T-cell (primary cell): ENCODE data around the gene SPTBN1. TPM values are rescaled to one million over a fixed set of nuclear protein-coding genes. Genes with fewer than 3 reads are reported as not detected.

Experiments
- ATAC-seq, 4 experiments: fragments of 200-7000 bp in 3 of 4; fragments of 150-1000 bp in 1 of 4; cut with Tn5 transposase; replicated peaks in 1 of 4; 1 replicate in 3 of 4; 2 replicates in 1 of 4; pipeline ENCODE4 v1.10.0; 2021; ENCODE audit warnings: moderate library complexity in 3 of 4, mild to moderate bottlenecking in 2 of 4, moderate number of reproducible peaks in 1 of 4
- CTCF ChIA-PET, 2 donors: fragments of 300-600 bp; sonication (Branson Sonifier 250); formaldehyde crosslinking; loops; one replicate each; lab custom pipeline; 2022; ENCODE audit warnings: antibody characterized with exemption in 2 of 2; lab: Charles Lee
- POLR2A ChIA-PET, 2 donors: fragments of 300-600 bp; sonication (Branson Sonifier 250); formaldehyde crosslinking; loops; one replicate each; lab custom pipeline; 2022; ENCODE audit warnings: antibody characterized with exemption in 2 of 2; lab: Charles Lee
- DNase-seq, 35 experiments: peaks; one replicate each; pipeline versions ENCODE4 v3.0.0 to v3.0.0-alpha.2; 2013 to 2023
- H3K27ac ChIP-seq: one replicate; pipeline ENCODE4 v1.5.1; 2013; ENCODE audit warnings: low read length
- H3K27me3 ChIP-seq, 2 experiments: replicated peaks in 1 of 2; 1 replicate in 1 of 2; 2 replicates in 1 of 2; pipeline versions ENCODE4 v1.6.1 to v1.7.0; 2013; ENCODE audit warnings: low read length in 1 of 2, mixed read lengths in 1 of 2; ENCODE audit not compliant: control insufficient read depth in 2 of 2, insufficient read depth in 2 of 2; ENCODE audit errors: extremely low read depth in 1 of 2
- H3K36me3 ChIP-seq, 2 donors: 1 replicate in 1 of 2; 2 replicates in 1 of 2; pipeline versions ENCODE4 v1.6.1 to v1.7.0; 2013; ENCODE audit warnings: low read length in 1 of 2; ENCODE audit not compliant: control insufficient read depth in 2 of 2, insufficient read depth in 1 of 2; ENCODE audit errors: extremely low read depth in 1 of 2
- H3K4me1 ChIP-seq, 2 experiments: 1 replicate in 1 of 2; 2 replicates in 1 of 2; pipeline versions ENCODE4 v1.6.1 to v1.7.0; 2013; ENCODE audit warnings: low read length in 2 of 2, mixed read lengths in 1 of 2; ENCODE audit not compliant: insufficient read depth in 2 of 2, control insufficient read depth in 1 of 2; ENCODE audit errors: extremely low read depth in 1 of 2
- H3K4me3 ChIP-seq, 2 donors: 1 replicate in 1 of 2; 2 replicates in 1 of 2; pipeline versions ENCODE4 v1.5.1 to v1.7.0; 2013; ENCODE audit warnings: mild to moderate bottlenecking in 2 of 2, low read length in 1 of 2, moderate library complexity in 1 of 2; ENCODE audit not compliant: control insufficient read depth in 1 of 2; ENCODE audit errors: extremely low read depth in 1 of 2
- H3K9me3 ChIP-seq: 2 replicates; pipeline ENCODE4 v1.7.0; 2013
- H3K27ac Mint-ChIP-seq, 2 donors: one replicate each; pipeline ENCODE4 v1.8.0; 2020 to 2021; ENCODE audit warnings: mild to moderate bottlenecking in 2 of 2, mixed read lengths in 2 of 2
- H3K27me3 Mint-ChIP-seq, 2 donors: one replicate each; pipeline ENCODE4 v1.8.0; 2021 to 2022; ENCODE audit warnings: mixed read lengths in 2 of 2
- H3K36me3 Mint-ChIP-seq: one replicate; pipeline ENCODE4 v1.8.0; 2021; ENCODE audit warnings: mixed read lengths
- H3K4me1 Mint-ChIP-seq, 3 donors: one replicate each; pipeline ENCODE4 v1.8.0; 2020 to 2022; ENCODE audit warnings: mixed read lengths in 3 of 3, mild to moderate bottlenecking in 1 of 3
- H3K4me3 Mint-ChIP-seq, 3 donors: one replicate each; pipeline ENCODE4 v1.8.0; 2020 to 2022; ENCODE audit warnings: mild to moderate bottlenecking in 3 of 3, mixed read lengths in 3 of 3, moderate library complexity in 3 of 3
- H3K9me3 Mint-ChIP-seq, 3 donors: one replicate each; pipeline ENCODE4 v1.8.0; 2020 to 2022; ENCODE audit warnings: mixed read lengths in 3 of 3
- WGBS: methylation state at CpG from one replicate; pipeline ENCODE4 v1.1.5; 2013; ENCODE audit warnings: missing lambda C conversion rate; ENCODE audit not compliant: insufficient coverage; 5-methylcytosine and 5-hydroxymethylcytosine counted together
- total RNA-seq, 35 experiments: library from RNA in 6 of 35; stranded (reverse) in 6 of 35; fragments of 120-200 nt in 1 of 35; gene quantifications; one replicate each; pipeline versions ENCODE4 v1.2.1 to v1.2.4 and lab custom pipeline; 2013 to 2026

Gene SPTBN1
- total RNA-seq, 5 donors from 2014 or later (not counting 1 experiment from before 2014, with no cell fraction given): 129 to 222 (median 139) TPM

DNA sequence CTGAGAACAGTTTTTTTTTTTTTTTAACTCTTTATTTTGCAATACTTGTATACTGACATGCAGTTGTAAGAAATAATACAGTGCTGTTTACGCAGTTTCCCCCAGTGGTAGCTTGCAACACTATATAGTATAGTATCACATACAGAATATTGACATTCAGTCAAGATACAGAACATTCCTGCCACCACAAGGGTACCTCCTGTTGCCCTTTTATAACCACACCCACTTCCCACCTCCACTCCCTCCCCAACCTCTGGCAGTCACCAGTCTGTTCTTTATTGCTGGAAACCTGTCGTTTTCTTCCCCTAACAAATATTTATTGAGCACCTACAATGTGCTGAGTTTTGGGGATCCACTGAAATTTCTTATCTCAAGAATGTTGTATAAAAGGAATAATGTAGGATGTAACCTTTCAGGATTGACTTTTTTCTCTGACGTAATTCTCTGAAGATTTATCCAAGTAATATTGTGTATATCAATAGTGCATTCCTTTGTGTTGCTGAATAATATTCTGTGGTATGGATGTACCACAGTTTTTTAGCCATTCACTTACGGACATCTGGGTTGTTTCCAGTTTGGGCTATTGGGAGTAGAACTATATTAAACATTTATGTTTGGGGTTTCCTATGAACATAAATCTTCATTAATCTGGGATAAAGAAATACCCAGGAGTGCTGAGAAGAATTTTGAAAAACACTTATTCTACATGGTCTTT, 215.9 kb downstream of the SPTBN1 start:
- WGBS: 100% methylated on average over 1 of the region's 4 CpGs
- Mint-ChIP-seq H3K27ac (no peak overlapping the region), H3K4me1 (peaks cover 18 to 22% (median 18%) of the 10 kb centered on the region in 3 donors), H3K36me3 (peaks cover 30% of the 10 kb centered on the region), H3K4me3 (no peak overlapping the region), H3K27me3 (no peaks in the 10 kb centered on the region), H3K9me3 (no peaks in the 10 kb centered on the region)
- Histone ChIP-seq H3K9me3 (no peaks in the 10 kb centered on the region), H3K4me3 (no peak overlapping the region), H3K4me1 (peaks cover 3 to 9% of the 10 kb centered on the region in 2 experiments), H3K27me3 (peaks cover 0 to 9% of the 10 kb centered on the region in 2 experiments), H3K27ac (no peak overlapping the region), H3K36me3 (peaks cover 0 to 39% of the 10 kb centered on the region in 2 donors)
- no peak for ATAC-seq
- POLR2A ChIA-PET: no interaction called here
- CTCF ChIA-PET: interaction anchor here (0.7 to 1.8 kb wide), 3 partner anchors 33 to 391 kb away, joined by 5 to 6 read pairs (median 5); no protein-coding TSS in a partner anchor
- DNase-seq: no peak

- no peaks in the 10 kb centered on the region for H3K9me3 ChIP-seq
- H3K27ac ChIP-seq: no peak overlapping the region
- H3K4me3 Mint-ChIP-seq: peak overlapping the region in 1 of 3 donors; percentile 22
- H3K27me3 ChIP-seq: peaks cover 0 to 9% of the 10 kb centered on the region in 2 experiments
- no peak overlapping the region for H3K4me3 ChIP-seq
- ChIA-PET CTCF (interaction anchor here (0.7 to 1.8 kb wide), 4 partner anchors 11 to 561 kb away, joined by 3 to 6 read pairs (median 4); no protein-coding TSS in a partner anchor), POLR2A (interaction anchor here in 1 of 2 donors (0.6 kb wide), 2 partner anchors 109 to 176 kb away, joined by 3 to 12 read pairs; no protein-coding TSS in a partner anchor)
- H3K4me1 Mint-ChIP-seq: peaks cover 18 to 22% (median 18%) of the 10 kb centered on the region in 3 donors
- H3K9me3 Mint-ChIP-seq: no peaks in the 10 kb centered on the region
- peaks cover 23% of the 10 kb centered on the region for H3K36me3 Mint-ChIP-seq
- H3K27ac Mint-ChIP-seq: no peak overlapping the region
- H3K4me1 ChIP-seq: peaks cover 3 to 9% of the 10 kb centered on the region in 2 experiments
- ATAC-seq (no peak), DNase-seq (no peak)
- H3K36me3 ChIP-seq: peaks cover 0 to 31% of the 10 kb centered on the region in 2 donors
- no CpG with 5 or more reads among the region's 12 CpGs for WGBS
- H3K27me3 Mint-ChIP-seq: no peaks in the 10 kb centered on the region
Observed at GRCh38 chr2:54672590-54673456, 216.7 kb downstream of the SPTBN1 start.

- Mint-ChIP-seq H3K27ac (no peak overlapping the region), H3K4me3 (peak overlapping the region in 1 of 3 donors; percentile 22), H3K9me3 (no peaks in the 10 kb centered on the region), H3K36me3 (peaks cover 18% of the 10 kb centered on the region), H3K27me3 (no peaks in the 10 kb centered on the region), H3K4me1 (peaks cover 18 to 22% (median 18%) of the 10 kb centered on the region in 3 donors)
- H3K4me3 ChIP-seq: no peak overlapping the region
- ChIA-PET CTCF (interaction anchor here in 1 of 2 donors (0.9 to 1.8 kb wide), 2 partner anchors 10 to 31 kb away, joined by 3 to 5 read pairs; no protein-coding TSS in a partner anchor), POLR2A (interaction anchor here in 1 of 2 donors (0.6 kb wide), 1 partner anchor 175 kb away, joined by 3 read pairs; no protein-coding TSS in a partner anchor)
- H3K27me3 ChIP-seq: peaks cover 0 to 9% of the 10 kb centered on the region in 2 experiments
- DNase-seq (peak in 27 of 35 experiments; percentile 8 to 45 (median 17)), ATAC-seq (peak; percentile 62 to 77 (median 72))
- H3K36me3 ChIP-seq: peaks cover 0 to 24% of the 10 kb centered on the region in 2 donors
- H3K9me3 ChIP-seq: no peaks in the 10 kb centered on the region
- WGBS: 32% methylated on average over 14 of the region's 16 CpGs
- H3K4me1 ChIP-seq: peaks cover 3 to 9% of the 10 kb centered on the region in 2 experiments
- no peak overlapping the region for H3K27ac ChIP-seq
Observed at GRCh38 chr2:54673501-54673998, 217.4 kb downstream of the SPTBN1 start.

GRCh38 chr2:54675281-54675680, 219.2 kb downstream of the SPTBN1 start:
- ChIA-PET POLR2A (no interaction called here), CTCF (no interaction called here)
- H3K27ac Mint-ChIP-seq: no peak overlapping the region
- Histone ChIP-seq H3K9me3 (no peaks in the 10 kb centered on the region), H3K36me3 (peaks cover 0 to 7% of the 10 kb centered on the region in 2 donors), H3K4me1 (peaks cover 3 to 9% of the 10 kb centered on the region in 2 experiments), H3K4me3 (no peak overlapping the region), H3K27ac (no peak overlapping the region), H3K27me3 (peaks cover 0 to 9% of the 10 kb centered on the region in 2 experiments)
- peaks cover 10% of the 10 kb centered on the region for H3K36me3 Mint-ChIP-seq
- no peak for DNase-seq
- no peaks in the 10 kb centered on the region for H3K27me3 Mint-ChIP-seq
- no peaks in the 10 kb centered on the region for H3K9me3 Mint-ChIP-seq
- H3K4me1 Mint-ChIP-seq: peaks cover 19 to 26% (median 22%) of the 10 kb centered on the region in 3 donors
- H3K4me3 Mint-ChIP-seq: no peak overlapping the region
- 97% methylated on average over 3 of the region's 8 CpGs for WGBS
- no peak for ATAC-seq

DNA sequence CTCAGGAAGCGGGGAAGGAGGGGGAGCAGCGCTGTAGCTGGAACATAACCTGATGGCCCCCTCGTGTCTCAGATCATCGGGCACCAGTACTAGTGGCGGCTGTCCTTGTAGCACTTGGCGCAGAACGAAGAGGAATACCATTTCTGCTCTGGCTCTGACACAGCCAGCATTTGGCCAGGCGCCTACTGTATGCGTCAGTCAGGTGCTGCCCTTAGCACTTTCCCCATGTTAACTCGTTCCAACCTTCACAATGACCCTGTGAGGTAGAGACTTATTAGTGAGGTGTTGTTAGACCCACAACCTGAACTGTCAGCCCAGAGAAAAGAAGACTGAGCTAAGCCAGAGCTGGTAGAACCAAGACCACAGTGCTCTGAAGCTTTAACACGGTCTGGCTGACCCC, 219.6 kb downstream of the SPTBN1 start:
- Histone ChIP-seq H3K36me3 (peaks cover 0 to 3% of the 10 kb centered on the region in 2 donors), H3K4me3 (no peak overlapping the region), H3K9me3 (no peaks in the 10 kb centered on the region), H3K27me3 (peaks cover 0 to 13% of the 10 kb centered on the region in 2 experiments), H3K27ac (no peak overlapping the region), H3K4me1 (peaks cover 5 to 14% of the 10 kb centered on the region in 2 experiments)
- H3K36me3 Mint-ChIP-seq: peaks cover 5% of the 10 kb centered on the region
- POLR2A ChIA-PET: interaction anchor here in 1 of 2 donors (0.5 kb wide), 1 partner anchor 540 kb away, joined by 3 read pairs; no protein-coding TSS in a partner anchor
- H3K27ac Mint-ChIP-seq: no peak overlapping the region
- H3K27me3 Mint-ChIP-seq: no peaks in the 10 kb centered on the region
- DNase-seq (no peak), ATAC-seq (no peak)
- 90% methylated on average over 7 of the region's 11 CpGs for WGBS
- H3K4me1 Mint-ChIP-seq: peaks cover 24 to 29% (median 26%) of the 10 kb centered on the region in 3 donors
- no peak overlapping the region for H3K4me3 Mint-ChIP-seq
- H3K9me3 Mint-ChIP-seq: no peaks in the 10 kb centered on the region
- CTCF ChIA-PET: interaction anchor here in 1 of 2 donors (1.7 kb wide), 1 partner anchor 10 kb away, joined by 3 read pairs; no protein-coding TSS in a partner anchor
